ENCODE measurements around the gene NINL. TPM values are rescaled to one million over a fixed set of nuclear protein-coding genes. Genes with fewer than 3 reads are reported as not detected.
"Not testable (repeated sequence)": the region's sequence is repeated elsewhere in the genome, so short reads cannot be mapped to it uniquely, and the experiment has no call there.

NINL gene
- total RNA-seq: 1 to 10 TPM; 2.1 to 2.3 TPM

GRCh38 chr20:25584905-25585704 lies at the start of gene NINL:
Gene NINL (minus strand): TSS chr20:25585531. CDS start chr20:25526587, 58,944 bp downstream.
- peaks cover 32% of the 10 kb centered on the region for H3K27me3 Mint-ChIP-seq
- peaks cover 9% of the 10 kb centered on the region for H3K4me1 Mint-ChIP-seq
- DNase-seq: peak; percentile 55
- H3K9me3 Mint-ChIP-seq (ENCODE audit: low read depth): no peaks in the 10 kb centered on the region
- CTCF ChIA-PET: no interaction called here
- no peak within 1 kb of the TSS for H3K27ac Mint-ChIP-seq
- peaks cover 4% of the 10 kb centered on the region for H3K36me3 Mint-ChIP-seq
- peak; percentile 89 for ATAC-seq
- H3K4me3 Mint-ChIP-seq: peak within 1 kb of the TSS; percentile 66

GRCh38 chr20:25632940-25633790 lies 47.8 kb upstream of the NINL start:
- Mint-ChIP-seq H3K27me3 (no peaks in the 10 kb centered on the region), H3K4me3 (no peak overlapping the region), H3K27ac (no peak overlapping the region), H3K4me1 (peaks cover 9% of the 10 kb centered on the region), H3K36me3 (peaks cover 42% of the 10 kb centered on the region), H3K9me3 (ENCODE audit: low read depth) (peaks cover 21% of the 10 kb centered on the region)
- CTCF ChIA-PET: no interaction called here
- no peak for ATAC-seq
- DNase-seq: no peak

GRCh38 chr20:25630615-25631014 lies 45.3 kb upstream of the NINL start:
- CTCF ChIA-PET: not testable (repeated sequence)
- H3K36me3 Mint-ChIP-seq: peaks cover 37% of the 10 kb centered on the region

GRCh38 chr20:25629816-25630499 lies 44.6 kb upstream of the NINL start:
- Mint-ChIP-seq H3K36me3 (peaks cover 32% of the 10 kb centered on the region), H3K4me1 (peaks cover 9% of the 10 kb centered on the region), H3K9me3 (ENCODE audit: low read depth) (peaks cover 19% of the 10 kb centered on the region), H3K4me3 (no peak overlapping the region), H3K27ac (no peak overlapping the region), H3K27me3 (no peaks in the 10 kb centered on the region)
- DNase-seq (no peak), ATAC-seq (no peak)
- CTCF ChIA-PET: no interaction called here

More at GRCh38 chr20:25630615-25631014, 45.3 kb upstream of the NINL start:
- ATAC-seq, DNase-seq, H3K27me3 Mint-ChIP-seq, H3K27ac Mint-ChIP-seq, H3K4me1 Mint-ChIP-seq, H3K4me3 Mint-ChIP-seq: not testable (repeated sequence)
- peaks cover 19% of the 10 kb centered on the region for H3K9me3 Mint-ChIP-seq (ENCODE audit: low read depth)

- CTCF ChIA-PET: no interaction called here
- no peak for DNase-seq
- ATAC-seq: no peak
- H3K27ac Mint-ChIP-seq: no peak overlapping the region
- no peak overlapping the region for H3K4me3 Mint-ChIP-seq
- peaks cover 20% of the 10 kb centered on the region for H3K36me3 Mint-ChIP-seq
- H3K9me3 Mint-ChIP-seq (ENCODE audit: low read depth): peaks cover 16% of the 10 kb centered on the region
- no peaks in the 10 kb centered on the region for H3K27me3 Mint-ChIP-seq
- H3K4me1 Mint-ChIP-seq: peaks cover 23% of the 10 kb centered on the region
Observed at GRCh38 chr20:25626779-25627178, 41.4 kb upstream of the NINL start.

GRCh38 chr20:25624500-25624939 lies 39.2 kb upstream of the NINL start:
- peaks cover 18% of the 10 kb centered on the region for H3K36me3 Mint-ChIP-seq
- H3K27me3 Mint-ChIP-seq: no peaks in the 10 kb centered on the region
- peak overlapping the region; percentile 92 for H3K27ac Mint-ChIP-seq
- peaks cover 14% of the 10 kb centered on the region for H3K9me3 Mint-ChIP-seq (ENCODE audit: low read depth)
- peak overlapping the region; percentile 82 for H3K4me3 Mint-ChIP-seq
- peaks cover 21% of the 10 kb centered on the region for H3K4me1 Mint-ChIP-seq
- CTCF ChIA-PET: no interaction called here
- DNase-seq: no peak
- no peak for ATAC-seq

GRCh38 chr20:25623736-25624499 lies 38.6 kb upstream of the NINL start, which contains the start of gene NANP:
Gene NANP (minus strand): TSS chr20:25624014. CDS start chr20:25623948, 66 bp downstream.
- DNase-seq (peak; percentile 94), ATAC-seq (peak; percentile 87)
- Mint-ChIP-seq H3K27ac (peak within 1 kb of the TSS; percentile 92), H3K9me3 (ENCODE audit: low read depth) (peaks cover 9% of the 10 kb centered on the region), H3K27me3 (no peaks in the 10 kb centered on the region), H3K36me3 (peaks cover 18% of the 10 kb centered on the region), H3K4me3 (peak within 1 kb of the TSS; percentile 82), H3K4me1 (peaks cover 21% of the 10 kb centered on the region)
- CTCF ChIA-PET: no interaction called here

- peaks cover 21% of the 10 kb centered on the region for H3K4me1 Mint-ChIP-seq
- H3K27me3 Mint-ChIP-seq: no peaks in the 10 kb centered on the region
- ATAC-seq (peak; percentile 11), DNase-seq (peak; percentile 62)
- peaks cover 17% of the 10 kb centered on the region for H3K36me3 Mint-ChIP-seq
- H3K27ac Mint-ChIP-seq: peak overlapping the region; percentile 92
- peaks cover 9% of the 10 kb centered on the region for H3K9me3 Mint-ChIP-seq (ENCODE audit: low read depth)
- CTCF ChIA-PET: no interaction called here
- peak overlapping the region; percentile 82 for H3K4me3 Mint-ChIP-seq
Observed at GRCh38 chr20:25623225-25623735, 37.9 kb upstream of the NINL start.

GRCh38 chr20:25622450-25623224 lies 37.3 kb upstream of the NINL start:
- CTCF ChIA-PET: interaction anchor here (0.6 kb wide), 1 partner anchor 58 kb away, joined by 3 read pairs; no protein-coding TSS in a partner anchor

GRCh38 chr20:25622049-25622448 lies 36.7 kb upstream of the NINL start:
- CTCF ChIA-PET: interaction anchor here (0.6 kb wide), 1 partner anchor 58 kb away, joined by 3 read pairs; no protein-coding TSS in a partner anchor
- Mint-ChIP-seq H3K9me3 (ENCODE audit: low read depth) (peaks cover 7% of the 10 kb centered on the region), H3K36me3 (peaks cover 12% of the 10 kb centered on the region), H3K4me3 (peak overlapping the region; percentile 82), H3K4me1 (peaks cover 21% of the 10 kb centered on the region), H3K27me3 (no peaks in the 10 kb centered on the region), H3K27ac (peak overlapping the region; percentile 20)
- no peak for ATAC-seq
- no peak for DNase-seq

More at GRCh38 chr20:25622450-25623224, 37.3 kb upstream of the NINL start:
- ATAC-seq (no peak), DNase-seq (no peak)
- Mint-ChIP-seq H3K4me1 (peaks cover 21% of the 10 kb centered on the region), H3K4me3 (peak overlapping the region; percentile 82), H3K36me3 (peaks cover 14% of the 10 kb centered on the region), H3K27me3 (no peaks in the 10 kb centered on the region), H3K27ac (peak overlapping the region; percentile 92), H3K9me3 (ENCODE audit: low read depth) (peaks cover 7% of the 10 kb centered on the region)

GRCh38 chr20:25619514-25619913 lies 34.2 kb upstream of the NINL start:
- Mint-ChIP-seq H3K4me3 (no peak overlapping the region), H3K27ac (no peak overlapping the region), H3K9me3 (ENCODE audit: low read depth) (no peaks in the 10 kb centered on the region), H3K36me3 (peaks cover 12% of the 10 kb centered on the region), H3K4me1 (peaks cover 19% of the 10 kb centered on the region), H3K27me3 (no peaks in the 10 kb centered on the region)
- CTCF ChIA-PET: no interaction called here
- DNase-seq: no peak
- no peak for ATAC-seq

- DNase-seq: no peak
- Mint-ChIP-seq H3K27me3 (no peaks in the 10 kb centered on the region), H3K36me3 (peaks cover 8% of the 10 kb centered on the region), H3K4me1 (peaks cover 2% of the 10 kb centered on the region), H3K9me3 (ENCODE audit: low read depth) (no peaks in the 10 kb centered on the region), H3K4me3 (no peak overlapping the region), H3K27ac (no peak overlapping the region)
- CTCF ChIA-PET: no interaction called here
- ATAC-seq: no peak
Observed at GRCh38 chr20:25608774-25609173, 23.4 kb upstream of the NINL start.

Measured in activated CD8-positive, alpha-beta memory T cell treated with anti-CD3 and anti-CD28 coated beads, Interleukin-2, amount 10 ng/mL, durations not matched to agents 7 days and 5 days (primary cell).